ENCODE results near the gene GRIN2D.
A peak's percentile ranks its signal among the peaks of the same experiment; 100 is the strongest.

- TF ChIP-seq CTCF (IDR thresholded peaks at IDR 0.05; ENCODE audit: borderline replicate concordance, extremely low read depth, low read length, poor library complexity, severe bottlenecking) (no peak), EZH2 (IDR thresholded peaks at IDR 0.05; ENCODE audit: borderline replicate concordance, low read depth, low read length, severe bottlenecking) (peak; percentile 61)
These were observed 1.1 kb downstream of the GRIN2D start for GRCh38 chr19:48394331-48395169.
